ENCODE measurements around the gene SMTN. TPM values are rescaled to one million over a fixed set of nuclear protein-coding genes. Genes with fewer than 3 reads are reported as not detected.
A peak's percentile ranks its signal among the peaks of the same experiment; 100 is the strongest.

Gene SMTN
- 53.8 and 55.0 TPM in 2 replicates for total RNA-seq
- long read RNA-seq: 0 reads

DNA sequence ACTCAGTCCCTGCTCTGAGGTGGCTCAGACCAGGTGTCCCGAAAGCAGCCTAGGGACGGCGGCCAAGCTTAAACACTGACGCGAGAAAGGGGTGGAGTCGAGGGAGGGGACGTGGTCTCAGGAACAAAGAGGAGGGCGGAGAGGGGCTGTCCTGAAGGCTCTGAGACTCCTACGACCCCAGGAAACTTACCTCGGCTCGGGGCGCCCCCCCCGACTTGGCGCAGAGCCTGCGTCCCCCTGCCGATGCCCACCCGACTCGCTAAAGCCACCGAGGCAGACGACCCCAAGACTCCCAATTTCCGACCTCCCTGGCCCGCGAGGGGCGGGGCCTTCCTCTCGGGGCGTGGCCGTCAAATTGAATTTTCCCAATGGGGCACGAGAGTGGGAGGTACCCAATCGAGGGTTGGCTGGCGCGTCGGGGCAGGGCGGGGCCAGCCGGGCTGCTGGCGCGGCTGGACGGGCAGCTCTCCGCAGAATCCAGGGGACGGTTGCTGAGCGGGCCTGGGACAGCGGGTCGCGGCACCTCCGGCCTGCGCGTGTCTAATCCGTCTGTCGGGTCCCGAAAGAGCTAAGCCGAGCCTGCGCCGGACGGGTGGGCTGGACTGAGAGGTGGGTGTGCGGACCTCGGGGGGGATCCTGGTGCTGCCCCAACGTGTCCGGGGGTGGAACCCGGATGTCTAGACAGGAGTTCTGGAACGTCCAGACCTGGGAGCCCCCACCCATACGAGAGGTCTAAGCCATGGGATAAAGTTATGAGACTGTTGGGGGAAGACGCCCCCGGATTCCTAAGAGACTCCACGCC is at the start of gene SMTN:
Gene SMTN (plus strand): TSS at position 471 of the 802 bp plus-strand sequence. CDS start 1,941 bp downstream, outside the sequence.
- DNase-seq (ENCODE audit: low read depth, low spot score): peak; percentile 94
- no peaks in the 10 kb centered on the region for H3K36me3 Mint-ChIP-seq (ENCODE audit: low read depth)
- H3K9me3 Mint-ChIP-seq: no peaks in the 10 kb centered on the region
- H3K4me1 Mint-ChIP-seq: peaks cover 42% of the 10 kb centered on the region
- H3K4me3 Mint-ChIP-seq: peak within 1 kb of the TSS; percentile 97
- TF ChIP-seq, protein P1, sequence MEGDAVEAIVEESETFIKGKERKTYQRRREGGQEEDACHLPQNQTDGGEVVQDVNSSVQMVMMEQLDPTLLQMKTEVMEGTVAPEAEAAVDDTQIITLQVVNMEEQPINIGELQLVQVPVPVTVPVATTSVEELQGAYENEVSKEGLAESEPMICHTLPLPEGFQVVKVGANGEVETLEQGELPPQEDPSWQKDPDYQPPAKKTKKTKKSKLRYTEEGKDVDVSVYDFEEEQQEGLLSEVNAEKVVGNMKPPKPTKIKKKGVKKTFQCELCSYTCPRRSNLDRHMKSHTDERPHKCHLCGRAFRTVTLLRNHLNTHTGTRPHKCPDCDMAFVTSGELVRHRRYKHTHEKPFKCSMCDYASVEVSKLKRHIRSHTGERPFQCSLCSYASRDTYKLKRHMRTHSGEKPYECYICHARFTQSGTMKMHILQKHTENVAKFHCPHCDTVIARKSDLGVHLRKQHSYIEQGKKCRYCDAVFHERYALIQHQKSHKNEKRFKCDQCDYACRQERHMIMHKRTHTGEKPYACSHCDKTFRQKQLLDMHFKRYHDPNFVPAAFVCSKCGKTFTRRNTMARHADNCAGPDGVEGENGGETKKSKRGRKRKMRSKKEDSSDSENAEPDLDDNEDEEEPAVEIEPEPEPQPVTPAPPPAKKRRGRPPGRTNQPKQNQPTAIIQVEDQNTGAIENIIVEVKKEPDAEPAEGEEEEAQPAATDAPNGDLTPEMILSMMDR (conservative IDR thresholded peaks at IDR 0.05): no peak
- H3K27ac Mint-ChIP-seq (ENCODE audit: unreplicated experiment): peak within 1 kb of the TSS; percentile 100
- H3K27me3 Mint-ChIP-seq (ENCODE audit: low read depth): peaks cover 3% of the 10 kb centered on the region

- peaks cover 8% of the 10 kb centered on the region for H3K4me1 Mint-ChIP-seq
- H3K36me3 Mint-ChIP-seq (ENCODE audit: low read depth): no peaks in the 10 kb centered on the region
- H3K9me3 Mint-ChIP-seq: no peaks in the 10 kb centered on the region
- TF ChIP-seq, protein P1 (conservative IDR thresholded peaks at IDR 0.05): no peak
- H3K27ac Mint-ChIP-seq (ENCODE audit: unreplicated experiment): no peak overlapping the region
- no peak for DNase-seq (ENCODE audit: low read depth, low spot score)
- H3K27me3 Mint-ChIP-seq (ENCODE audit: low read depth): no peaks in the 10 kb centered on the region
- no peak overlapping the region for H3K4me3 Mint-ChIP-seq
Observed at GRCh38 chr22:31036671-31037550, 44.2 kb upstream of the SMTN start.

GRCh38 chr22:31038686-31039085 is 42.4 kb upstream of the SMTN start:
- Mint-ChIP-seq H3K9me3 (no peaks in the 10 kb centered on the region), H3K27ac (ENCODE audit: unreplicated experiment) (no peak overlapping the region)

DNA sequence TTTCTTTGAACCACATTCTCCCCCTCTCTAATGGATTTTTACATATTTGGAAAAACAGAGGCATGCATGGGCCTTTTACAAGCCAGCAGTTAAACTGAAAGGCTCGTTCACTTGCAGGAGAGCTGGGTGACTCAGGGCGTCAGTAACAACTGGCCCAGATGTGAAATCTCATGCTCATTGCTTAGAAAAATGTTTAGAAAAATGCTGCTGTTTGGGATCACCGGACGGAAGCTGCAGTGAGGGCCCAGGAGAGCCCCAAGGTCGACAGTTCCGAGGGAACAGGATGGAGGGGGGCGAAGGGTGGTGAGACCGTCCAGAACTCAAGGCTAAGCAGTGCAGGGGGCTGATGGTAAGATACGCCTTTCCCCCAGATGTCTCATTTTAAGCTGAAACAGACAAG is 41.7 kb upstream of the SMTN start:
- no peaks in the 10 kb centered on the region for H3K27me3 Mint-ChIP-seq (ENCODE audit: low read depth)
- no peaks in the 10 kb centered on the region for H3K9me3 Mint-ChIP-seq
- H3K4me3 Mint-ChIP-seq: no peak overlapping the region
- H3K4me1 Mint-ChIP-seq: peaks cover 12% of the 10 kb centered on the region
- no peak overlapping the region for H3K27ac Mint-ChIP-seq (ENCODE audit: unreplicated experiment)
- no peak for DNase-seq (ENCODE audit: low read depth, low spot score)
- no peaks in the 10 kb centered on the region for H3K36me3 Mint-ChIP-seq (ENCODE audit: low read depth)
- TF ChIP-seq, protein P1 (conservative IDR thresholded peaks at IDR 0.05): no peak

More at GRCh38 chr22:31038686-31039085, 42.4 kb upstream of the SMTN start:
- Mint-ChIP-seq H3K4me1 (peaks cover 8% of the 10 kb centered on the region), H3K4me3 (no peak overlapping the region), H3K36me3 (ENCODE audit: low read depth) (no peaks in the 10 kb centered on the region), H3K27me3 (ENCODE audit: low read depth) (no peaks in the 10 kb centered on the region)
- TF ChIP-seq, protein P1 (conservative IDR thresholded peaks at IDR 0.05): no peak
- DNase-seq (ENCODE audit: low read depth, low spot score): no peak

- Mint-ChIP-seq H3K4me1 (peaks cover 18% of the 10 kb centered on the region), H3K27ac (ENCODE audit: unreplicated experiment) (no peak overlapping the region), H3K9me3 (no peaks in the 10 kb centered on the region), H3K36me3 (ENCODE audit: low read depth) (no peaks in the 10 kb centered on the region), H3K27me3 (ENCODE audit: low read depth) (no peaks in the 10 kb centered on the region), H3K4me3 (no peak overlapping the region)
- TF ChIP-seq, protein P1 (conservative IDR thresholded peaks at IDR 0.05): no peak
- no peak for DNase-seq (ENCODE audit: low read depth, low spot score)
Observed at GRCh38 chr22:31040542-31041398, 40.3 kb upstream of the SMTN start.

All from neural crest cell (in vitro differentiated cells).